Duodenal mucosa (tissue), 2 donors: Measurements from ENCODE around the gene CHST2.

ENCODE experiments used
- H3K27ac ChIP-seq: one replicate; pipeline ENCODE4 v1.7.0; 2013; ENCODE audit warnings: low read depth, low read length
- H3K27me3 ChIP-seq, 2 donors: one replicate each; pipeline ENCODE4 v1.7.0; 2013; ENCODE audit warnings: low read length in 2 of 2, control low read depth in 1 of 2; ENCODE audit not compliant: insufficient read depth in 2 of 2, control insufficient read depth in 1 of 2
- H3K36me3 ChIP-seq, 2 donors: one replicate each; pipeline ENCODE4 v1.7.0; 2013; ENCODE audit warnings: low read length in 2 of 2, control low read depth in 1 of 2; ENCODE audit not compliant: insufficient read depth in 2 of 2, control insufficient read depth in 1 of 2
- H3K4me1 ChIP-seq, 2 donors: one replicate each; pipeline ENCODE4 v1.7.0; 2013; ENCODE audit warnings: low read length in 2 of 2, control low read depth in 1 of 2; ENCODE audit not compliant: insufficient read depth in 2 of 2, control insufficient read depth in 1 of 2
- H3K4me3 ChIP-seq, 2 donors: one replicate each; pipeline ENCODE4 v1.7.0; 2013; ENCODE audit warnings: low read length in 2 of 2, low read depth in 1 of 2
- H3K9ac ChIP-seq, 2 donors: one replicate each; pipeline ENCODE4 v1.7.0; 2013; ENCODE audit warnings: low read length in 2 of 2, low read depth in 1 of 2
- H3K9me3 ChIP-seq, 2 donors: one replicate each; pipeline ENCODE4 v1.7.0; 2013; ENCODE audit warnings: low read length in 2 of 2, control low read depth in 1 of 2; ENCODE audit not compliant: control insufficient read depth in 1 of 2

The CHST2 gene

DNA sequence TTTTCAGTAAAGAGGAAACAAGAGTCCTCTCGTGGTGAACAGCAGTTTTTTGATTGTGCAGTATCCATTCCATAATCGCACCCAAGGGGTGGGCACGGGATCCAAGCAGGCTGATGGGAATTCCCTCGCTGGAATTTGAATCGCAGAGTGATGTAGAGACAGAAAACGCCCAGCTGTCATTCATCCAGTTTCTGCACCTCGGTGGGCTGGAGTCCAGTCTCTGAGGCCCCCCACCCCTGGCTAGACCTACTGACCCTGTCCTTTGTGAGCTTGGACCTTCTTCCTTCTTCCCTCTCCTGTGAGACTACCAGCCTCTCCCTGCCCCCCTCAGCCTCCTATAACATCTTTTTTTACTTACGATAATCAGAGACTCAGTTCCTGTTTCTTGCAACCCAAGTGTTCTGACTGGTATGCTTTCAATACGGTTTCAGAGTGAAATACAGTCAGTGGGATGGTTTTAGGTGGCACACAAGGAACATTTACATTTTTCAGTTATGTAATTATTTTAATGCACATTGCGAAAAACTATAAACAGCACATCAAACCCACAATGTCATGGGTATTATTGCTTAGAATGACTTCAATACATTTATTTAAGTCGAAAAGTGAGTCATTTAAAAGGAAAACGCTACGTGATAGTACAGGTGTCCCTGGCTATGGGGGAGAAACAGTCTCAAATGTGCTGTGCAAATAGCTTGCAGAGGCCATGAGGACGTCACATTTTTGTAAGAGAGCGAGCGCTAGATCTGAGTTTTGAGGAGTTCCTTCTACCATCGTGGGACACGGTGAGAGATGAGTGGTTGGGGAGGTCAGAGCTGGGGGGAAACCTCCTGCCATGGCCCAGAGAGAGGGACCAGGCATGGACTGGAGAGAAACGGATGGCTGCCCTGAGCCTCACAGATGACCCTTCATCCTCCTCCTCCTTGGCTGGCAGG lies 37.5 kb upstream of the CHST2 start:
- no peak overlapping the region for H3K9ac ChIP-seq
- H3K27ac ChIP-seq: no peak overlapping the region
- no peaks in the 10 kb centered on the region for H3K36me3 ChIP-seq
- H3K4me1 ChIP-seq: no peaks in the 10 kb centered on the region
- H3K9me3 ChIP-seq: no peaks in the 10 kb centered on the region
- H3K4me3 ChIP-seq: no peak overlapping the region
- no peaks in the 10 kb centered on the region for H3K27me3 ChIP-seq

DNA sequence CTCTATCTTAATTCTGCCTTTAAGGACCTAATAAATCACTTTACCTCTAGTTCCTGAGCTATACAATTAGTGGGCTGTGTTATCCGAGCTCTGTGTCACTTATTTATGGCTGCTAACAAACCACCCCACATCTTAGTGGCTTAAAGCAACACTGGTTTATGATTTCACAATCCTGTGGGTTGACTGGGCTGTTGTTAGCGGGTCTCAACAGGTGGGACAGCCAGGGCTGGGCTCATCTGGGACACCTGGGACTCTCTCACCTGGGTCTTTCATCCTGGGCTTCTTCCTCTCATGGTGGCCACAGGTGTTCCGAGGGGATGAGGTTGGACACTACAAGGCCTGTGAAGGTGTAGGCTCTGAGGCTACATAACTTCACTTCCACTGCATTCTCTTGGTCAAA lies 35.8 kb upstream of the CHST2 start:
- H3K9me3 ChIP-seq: no peaks in the 10 kb centered on the region
- H3K4me1 ChIP-seq: no peaks in the 10 kb centered on the region
- no peaks in the 10 kb centered on the region for H3K36me3 ChIP-seq
- no peak overlapping the region for H3K27ac ChIP-seq
- no peaks in the 10 kb centered on the region for H3K27me3 ChIP-seq
- no peak overlapping the region for H3K9ac ChIP-seq
- H3K4me3 ChIP-seq: no peak overlapping the region

DNA sequence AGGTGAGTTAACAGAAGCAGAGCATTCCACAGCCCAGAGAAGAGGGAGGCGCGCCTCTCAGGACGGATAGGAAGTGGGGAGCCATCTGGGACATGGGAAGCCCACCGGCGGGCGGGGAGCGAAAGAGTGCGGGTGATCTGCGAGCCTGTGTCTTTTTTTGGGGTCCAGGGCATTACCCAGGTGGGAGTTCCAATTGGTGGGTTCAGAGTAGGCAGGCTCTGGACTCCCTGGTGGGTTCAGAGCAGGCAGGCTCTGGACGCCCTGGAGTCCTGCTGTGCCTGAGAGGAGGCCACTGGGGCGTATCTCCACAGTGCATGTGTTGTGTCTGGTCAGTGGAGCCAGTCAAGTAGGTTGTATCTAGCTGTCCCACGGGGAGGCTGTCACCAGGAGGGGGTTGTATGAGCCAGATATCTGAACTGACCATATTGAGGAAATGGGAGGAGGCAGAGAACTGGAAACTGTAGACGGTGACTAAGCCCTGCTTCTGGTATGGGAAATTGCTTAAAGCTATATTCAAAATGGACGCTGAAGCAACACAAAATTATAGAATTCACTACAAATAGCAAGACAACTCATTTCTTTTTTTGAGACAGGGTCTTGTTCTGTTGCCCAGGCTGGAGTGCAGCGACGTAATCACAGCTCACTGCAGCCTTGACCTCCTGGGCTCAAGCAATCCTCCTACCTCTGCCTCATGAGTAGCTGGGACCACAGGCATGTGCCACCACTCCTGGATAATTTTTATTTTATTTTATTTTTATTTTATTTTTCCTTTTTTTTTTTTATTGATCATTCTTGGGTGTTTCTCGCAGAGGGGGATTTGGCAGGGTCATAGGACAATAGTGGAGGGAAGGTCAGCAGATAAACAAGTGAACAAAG lies 34.5 kb upstream of the CHST2 start:
- Histone ChIP-seq H3K4me3 (no peak overlapping the region), H3K9me3 (no peaks in the 10 kb centered on the region), H3K36me3 (no peaks in the 10 kb centered on the region), H3K4me1 (no peaks in the 10 kb centered on the region), H3K27ac (no peak overlapping the region), H3K27me3 (no peaks in the 10 kb centered on the region), H3K9ac (no peak overlapping the region)

DNA sequence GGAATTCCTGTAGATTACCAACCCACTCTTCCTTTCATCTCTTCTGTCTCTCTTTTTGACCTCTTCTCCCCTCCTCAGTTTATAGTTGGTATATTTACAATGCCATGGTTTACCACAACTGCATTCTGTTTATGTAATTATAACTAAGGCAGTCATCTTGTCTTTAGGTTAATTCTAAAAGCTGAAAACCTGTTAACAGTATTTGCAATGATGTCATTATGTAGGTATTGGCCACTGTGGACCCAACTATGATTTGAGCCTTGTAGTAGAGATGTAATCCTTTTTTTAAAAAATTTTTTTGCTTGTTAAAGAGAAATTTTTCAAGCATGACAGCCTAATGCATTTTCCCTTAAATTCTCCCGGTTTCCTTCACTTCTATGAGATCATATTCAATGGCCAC lies 30.7 kb upstream of the CHST2 start:
- H3K9ac ChIP-seq: no peak overlapping the region
- no peaks in the 10 kb centered on the region for H3K36me3 ChIP-seq
- no peaks in the 10 kb centered on the region for H3K9me3 ChIP-seq
- no peaks in the 10 kb centered on the region for H3K27me3 ChIP-seq
- H3K4me3 ChIP-seq: no peak overlapping the region
- no peak overlapping the region for H3K27ac ChIP-seq
- no peaks in the 10 kb centered on the region for H3K4me1 ChIP-seq

DNA sequence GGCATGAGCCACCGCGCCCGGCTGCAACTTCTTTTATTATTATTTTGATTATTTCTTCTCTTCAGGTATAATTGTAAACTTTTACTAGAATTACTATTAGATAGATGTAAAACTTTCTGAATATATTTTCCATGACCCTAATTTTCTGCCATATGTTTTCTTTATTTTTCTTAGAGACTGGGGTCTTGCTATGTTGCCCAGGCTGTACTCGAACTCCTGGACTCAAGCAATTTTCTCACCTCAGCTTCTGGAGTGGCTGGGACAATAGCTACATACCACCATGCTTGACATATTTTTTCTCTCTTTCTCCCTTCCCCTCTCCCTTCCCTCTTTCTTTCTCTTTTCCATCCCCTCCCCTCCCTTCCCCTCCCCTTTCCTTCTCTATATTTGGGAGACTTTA lies 29.6 kb upstream of the CHST2 start:
- Histone ChIP-seq H3K9me3 (no peaks in the 10 kb centered on the region), H3K27me3 (no peaks in the 10 kb centered on the region), H3K9ac (no peak overlapping the region), H3K4me1 (no peaks in the 10 kb centered on the region), H3K36me3 (no peaks in the 10 kb centered on the region), H3K27ac (no peak overlapping the region), H3K4me3 (no peak overlapping the region)

DNA sequence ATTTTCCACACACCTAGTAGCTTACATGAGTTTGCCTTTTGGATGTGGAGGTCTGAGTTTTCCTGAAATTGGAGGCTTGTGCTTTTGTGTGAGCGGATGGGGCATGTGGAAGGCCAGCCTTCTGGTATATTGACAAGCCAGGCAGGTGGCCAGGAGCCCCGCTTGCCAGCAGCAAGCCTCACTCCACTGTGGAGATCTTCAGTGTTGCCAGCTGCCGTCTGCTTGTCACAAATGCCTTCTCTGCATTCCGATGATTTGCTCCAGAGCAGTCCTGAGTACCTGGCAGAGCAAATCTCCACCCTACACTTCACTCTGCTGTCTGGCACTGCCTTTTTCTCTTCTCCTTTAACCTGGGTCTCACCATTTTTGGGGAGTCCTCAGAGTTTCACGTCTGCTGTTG lies 29.1 kb upstream of the CHST2 start:
- H3K4me3 ChIP-seq: no peak overlapping the region
- no peaks in the 10 kb centered on the region for H3K9me3 ChIP-seq
- H3K27ac ChIP-seq: no peak overlapping the region
- H3K4me1 ChIP-seq: no peaks in the 10 kb centered on the region
- no peak overlapping the region for H3K9ac ChIP-seq
- H3K27me3 ChIP-seq: no peaks in the 10 kb centered on the region
- no peaks in the 10 kb centered on the region for H3K36me3 ChIP-seq

DNA sequence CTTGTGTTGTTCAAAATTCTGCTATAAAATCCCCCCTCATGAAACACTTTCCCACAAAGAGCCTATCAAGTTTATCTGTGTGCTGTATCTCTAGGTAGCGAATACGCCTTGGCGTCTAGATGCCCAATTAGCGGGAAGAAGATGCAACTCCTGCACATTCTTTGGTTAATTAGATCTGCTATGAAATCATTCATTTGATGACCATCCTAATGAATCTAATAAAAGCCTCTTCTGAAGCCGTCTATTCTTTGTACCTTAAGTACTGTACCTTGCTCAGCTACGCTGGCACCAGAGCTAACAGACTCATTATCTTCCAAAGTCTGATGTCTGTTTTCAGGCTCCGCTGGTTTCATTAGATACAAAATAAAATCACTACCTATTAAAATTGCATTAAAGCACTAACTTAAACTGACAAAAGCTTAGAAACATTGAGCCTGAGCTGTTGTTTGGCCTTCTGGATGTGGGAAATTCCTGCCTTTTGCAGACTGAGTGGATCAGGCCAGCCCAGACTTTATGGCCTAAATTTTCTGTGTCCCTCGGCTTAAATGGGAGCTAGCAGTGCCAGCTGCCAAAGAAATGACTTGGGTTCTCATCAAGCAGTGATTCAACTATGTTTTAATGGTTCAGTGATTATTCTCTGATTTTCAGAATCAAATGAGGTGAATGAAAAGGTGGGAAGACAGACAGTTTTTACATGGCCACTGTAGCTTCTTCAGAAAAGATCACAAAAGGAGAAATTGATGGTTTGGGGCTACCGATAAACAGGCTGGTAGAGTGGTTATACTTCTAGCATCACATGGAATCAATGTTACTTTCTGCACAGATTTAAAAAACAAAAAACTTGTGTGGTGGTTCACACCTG lies 28.4 kb upstream of the CHST2 start:
- H3K27ac ChIP-seq: no peak overlapping the region
- H3K27me3 ChIP-seq: no peaks in the 10 kb centered on the region
- H3K4me3 ChIP-seq: no peak overlapping the region
- H3K36me3 ChIP-seq: no peaks in the 10 kb centered on the region
- H3K4me1 ChIP-seq: no peaks in the 10 kb centered on the region
- H3K9ac ChIP-seq: no peak overlapping the region
- no peaks in the 10 kb centered on the region for H3K9me3 ChIP-seq

DNA sequence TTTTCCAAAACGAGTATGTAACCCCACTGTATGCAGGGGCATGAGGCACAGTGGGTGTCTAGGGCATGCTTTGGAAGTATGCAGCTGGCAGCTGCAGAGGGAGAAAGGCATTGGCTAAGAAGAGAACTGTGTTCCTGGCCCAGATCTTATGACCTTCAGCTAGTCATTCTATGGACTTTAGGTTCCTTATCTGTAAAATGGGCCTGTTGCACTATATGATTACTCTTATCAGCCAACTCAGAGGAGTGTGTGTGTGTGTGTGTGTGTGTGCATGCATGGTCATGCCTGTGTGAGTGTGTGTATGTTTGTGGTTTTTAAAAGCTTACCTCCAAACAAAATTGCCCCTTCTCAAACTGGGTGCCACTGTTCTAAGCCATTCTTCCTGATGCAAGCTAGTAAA lies 27.4 kb upstream of the CHST2 start:
- no peak overlapping the region for H3K27ac ChIP-seq
- no peak overlapping the region for H3K9ac ChIP-seq
- H3K4me3 ChIP-seq: no peak overlapping the region
- no peaks in the 10 kb centered on the region for H3K4me1 ChIP-seq
- H3K36me3 ChIP-seq: no peaks in the 10 kb centered on the region
- H3K9me3 ChIP-seq: no peaks in the 10 kb centered on the region
- H3K27me3 ChIP-seq: no peaks in the 10 kb centered on the region

DNA sequence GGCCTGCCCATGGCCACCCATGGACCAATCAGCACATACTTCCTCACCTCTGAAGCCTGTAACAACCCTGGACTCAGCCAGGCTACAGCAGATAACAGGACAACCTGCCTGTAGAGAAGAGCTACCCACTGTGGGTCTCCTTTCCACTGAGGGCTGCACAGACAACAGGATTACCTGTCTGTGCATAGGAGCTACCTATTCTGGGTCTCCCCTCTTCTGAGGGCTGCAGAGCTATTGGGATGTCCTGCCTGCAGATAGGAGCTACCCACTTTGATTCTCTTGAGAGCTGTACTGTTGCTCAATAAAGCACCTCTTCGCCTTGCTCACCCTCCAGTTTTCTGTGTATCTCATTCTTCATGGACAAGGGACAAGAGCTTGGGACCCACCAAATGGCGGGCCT lies 23.8 kb upstream of the CHST2 start:
- H3K27me3 ChIP-seq: no peaks in the 10 kb centered on the region
- H3K9me3 ChIP-seq: no peaks in the 10 kb centered on the region
- H3K36me3 ChIP-seq: no peaks in the 10 kb centered on the region
- no peaks in the 10 kb centered on the region for H3K4me1 ChIP-seq
- no peak overlapping the region for H3K27ac ChIP-seq
- H3K4me3 ChIP-seq: no peak overlapping the region
- no peak overlapping the region for H3K9ac ChIP-seq
